ENCODE data around the gene PPP1R14B.

GRCh38 chr11:64229744-64230170, 17.0 kb downstream of the PPP1R14B start:
- TF ChIP-seq POLR2AphosphoS5 (IDR thresholded peaks at IDR 0.05; ENCODE audit: borderline replicate concordance, low read depth, low read length) (no peak), EZH2 (IDR thresholded peaks at IDR 0.05) (no peak), FOXP2 (optimal IDR thresholded peaks at IDR 0.05; ENCODE audit: control extremely low read depth, extremely low read length, insufficient read depth) (no peak)
